ENCODE data around the gene ZNF652. TPM values are rescaled to one million over a fixed set of nuclear protein-coding genes. Genes with fewer than 3 reads are reported as not detected.

The ZNF652 gene
- polyA plus RNA-seq, 1 experiment = 5.3 TPM

GRCh38 chr17:49260817-49261291, 101.2 kb downstream of the ZNF652 start:
- Histone ChIP-seq H3K4me3 (ENCODE audit: low read depth, low read length) (peak overlapping the region; percentile 40), H3K36me3 (ENCODE audit: control insufficient read depth, insufficient read depth, low read length) (no peaks in the 10 kb centered on the region), H3K27me3 (ENCODE audit: control insufficient read depth, insufficient read depth, low read length) (no peaks in the 10 kb centered on the region)
- ChIA-PET CTCF (interaction anchor here (2.1 kb wide), 1 partner anchor 31 kb away, joined by 12 read pairs; no protein-coding TSS in a partner anchor), POLR2A (no interaction called here)
- no peak for TF ChIP-seq CTCF (IDR thresholded peaks at IDR 0.05; ENCODE audit: insufficient read depth, low read depth, low read length)
- no peak for DNase-seq (ENCODE audit: low read depth)

GRCh38 chr17:49260011-49260816, 101.8 kb downstream of the ZNF652 start:
- Histone ChIP-seq H3K27me3 (ENCODE audit: control insufficient read depth, insufficient read depth, low read length) (no peaks in the 10 kb centered on the region), H3K36me3 (ENCODE audit: control insufficient read depth, insufficient read depth, low read length) (no peaks in the 10 kb centered on the region), H3K4me3 (ENCODE audit: low read depth, low read length) (peak overlapping the region; percentile 40)
- DNase-seq (ENCODE audit: low read depth) = peak; percentile 50
- POLR2A ChIA-PET = interaction anchor here (0.6 kb wide), 1 partner anchor 1159 kb away, joined by 4 read pairs; no protein-coding TSS in a partner anchor
- TF ChIP-seq CTCF (IDR thresholded peaks at IDR 0.05; ENCODE audit: insufficient read depth, low read depth, low read length) = no peak
- CTCF ChIA-PET = interaction anchor here (0.7 to 2.1 kb wide), 2 partner anchors 20 to 31 kb away, joined by 3 to 12 read pairs; no protein-coding TSS in a partner anchor

GRCh38 chr17:49259663-49260010, 102.4 kb downstream of the ZNF652 start:
- ChIA-PET CTCF (interaction anchor here (1.2 to 2.1 kb wide), 2 partner anchors 32 kb away, joined by 3 to 12 read pairs; no protein-coding TSS in a partner anchor), POLR2A (interaction anchor here (0.6 kb wide), 1 partner anchor 1159 kb away, joined by 4 read pairs; no protein-coding TSS in a partner anchor)
- DNase-seq (ENCODE audit: low read depth) = no peak
- H3K36me3 ChIP-seq (ENCODE audit: control insufficient read depth, insufficient read depth, low read length) = no peaks in the 10 kb centered on the region
- H3K27me3 ChIP-seq (ENCODE audit: control insufficient read depth, insufficient read depth, low read length) = no peaks in the 10 kb centered on the region
- no peak for TF ChIP-seq CTCF (IDR thresholded peaks at IDR 0.05; ENCODE audit: insufficient read depth, low read depth, low read length)
- peak overlapping the region; percentile 40 for H3K4me3 ChIP-seq (ENCODE audit: low read depth, low read length)

- H3K27me3 ChIP-seq (ENCODE audit: control insufficient read depth, insufficient read depth, low read length) = no peaks in the 10 kb centered on the region
- CTCF ChIA-PET = interaction anchor here (0.6 to 1.2 kb wide), 5 partner anchors 13 to 271 kb away, joined by 3 read pairs; no protein-coding TSS in a partner anchor
- POLR2A ChIA-PET = no interaction called here
- no peak for DNase-seq (ENCODE audit: low read depth)
- H3K36me3 ChIP-seq (ENCODE audit: control insufficient read depth, insufficient read depth, low read length) = no peaks in the 10 kb centered on the region
- TF ChIP-seq CTCF (IDR thresholded peaks at IDR 0.05; ENCODE audit: insufficient read depth, low read depth, low read length) = no peak
- H3K4me3 ChIP-seq (ENCODE audit: low read depth, low read length) = no peak overlapping the region
Observed at GRCh38 chr17:49258394-49258793, 103.7 kb downstream of the ZNF652 start.

GRCh38 chr17:49255125-49255524, 106.9 kb downstream of the ZNF652 start:
- Histone ChIP-seq H3K36me3 (ENCODE audit: control insufficient read depth, insufficient read depth, low read length) (no peaks in the 10 kb centered on the region), H3K4me3 (ENCODE audit: low read depth, low read length) (no peak overlapping the region), H3K27me3 (ENCODE audit: control insufficient read depth, insufficient read depth, low read length) (no peaks in the 10 kb centered on the region)
- ChIA-PET CTCF (interaction anchor here (1.3 to 1.7 kb wide), 2 partner anchors 26 to 36 kb away, joined by 4 read pairs; no protein-coding TSS in a partner anchor), POLR2A (no interaction called here)
- DNase-seq (ENCODE audit: low read depth) = no peak
- TF ChIP-seq CTCF (IDR thresholded peaks at IDR 0.05; ENCODE audit: insufficient read depth, low read depth, low read length) = no peak

All from BJ (cell line).